Measurements from ENCODE around the gene COL4A2. TPM values are rescaled to one million over a fixed set of nuclear protein-coding genes. Genes with fewer than 3 reads are reported as not detected.
A peak's percentile ranks its signal among the peaks of the same experiment; 100 is the strongest.

Gene COL4A2
- total and polyA plus RNA-seq, 8 donors, result 18.4 to 130 (median 43.8) TPM

- Histone ChIP-seq H3K4me3 (no peak overlapping the region), H3K27ac (no peak overlapping the region), H3K27me3 (no peaks in the 10 kb centered on the region), H3K36me3 (no peaks in the 10 kb centered on the region), H3K9me3 (no peaks in the 10 kb centered on the region), H3K4me1 (peaks cover 6 to 25% (median 10%) of the 10 kb centered on the region in 3 donors)
- DNase-seq (peak in 1 of 6 donors; percentile 38), FAIRE-seq (no peak), ATAC-seq (no peak)
- whole genome bisulfite sequencing, 2 donors, result 88 to 89% methylated on average over 16 of the region's 16 CpGs
- intact Hi-C loops (cut with DNase I), result no loop called here
- TF ChIP-seq, protein P1, sequence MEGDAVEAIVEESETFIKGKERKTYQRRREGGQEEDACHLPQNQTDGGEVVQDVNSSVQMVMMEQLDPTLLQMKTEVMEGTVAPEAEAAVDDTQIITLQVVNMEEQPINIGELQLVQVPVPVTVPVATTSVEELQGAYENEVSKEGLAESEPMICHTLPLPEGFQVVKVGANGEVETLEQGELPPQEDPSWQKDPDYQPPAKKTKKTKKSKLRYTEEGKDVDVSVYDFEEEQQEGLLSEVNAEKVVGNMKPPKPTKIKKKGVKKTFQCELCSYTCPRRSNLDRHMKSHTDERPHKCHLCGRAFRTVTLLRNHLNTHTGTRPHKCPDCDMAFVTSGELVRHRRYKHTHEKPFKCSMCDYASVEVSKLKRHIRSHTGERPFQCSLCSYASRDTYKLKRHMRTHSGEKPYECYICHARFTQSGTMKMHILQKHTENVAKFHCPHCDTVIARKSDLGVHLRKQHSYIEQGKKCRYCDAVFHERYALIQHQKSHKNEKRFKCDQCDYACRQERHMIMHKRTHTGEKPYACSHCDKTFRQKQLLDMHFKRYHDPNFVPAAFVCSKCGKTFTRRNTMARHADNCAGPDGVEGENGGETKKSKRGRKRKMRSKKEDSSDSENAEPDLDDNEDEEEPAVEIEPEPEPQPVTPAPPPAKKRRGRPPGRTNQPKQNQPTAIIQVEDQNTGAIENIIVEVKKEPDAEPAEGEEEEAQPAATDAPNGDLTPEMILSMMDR (IDR thresholded peaks at IDR 0.05), result no peak
Observed at GRCh38 chr13:110533771-110534670, 226.9 kb downstream of the COL4A2 start.

GRCh38 chr13:110535526-110535925, 228.4 kb downstream of the COL4A2 start:
- FAIRE-seq (no peak), DNase-seq (peak in 1 of 6 donors; percentile 35), ATAC-seq (no peak)
- TF ChIP-seq, protein P1 (IDR thresholded peaks at IDR 0.05), result no peak
- no peaks in the 10 kb centered on the region for H3K9me3 ChIP-seq
- WGBS, 2 donors, result 95 to 96% methylated on average over 11 of the region's 11 CpGs
- intact Hi-C loops (cut with DNase I), result no loop called here
- H3K27me3 ChIP-seq, result no peaks in the 10 kb centered on the region
- peaks cover 13 to 32% (median 20%) of the 10 kb centered on the region in 3 donors for H3K4me1 ChIP-seq
- no peaks in the 10 kb centered on the region for H3K36me3 ChIP-seq
- no peak overlapping the region for H3K4me3 ChIP-seq
- peak overlapping the region in 2 of 4 donors; percentile 44 to 54 for H3K27ac ChIP-seq

DNA sequence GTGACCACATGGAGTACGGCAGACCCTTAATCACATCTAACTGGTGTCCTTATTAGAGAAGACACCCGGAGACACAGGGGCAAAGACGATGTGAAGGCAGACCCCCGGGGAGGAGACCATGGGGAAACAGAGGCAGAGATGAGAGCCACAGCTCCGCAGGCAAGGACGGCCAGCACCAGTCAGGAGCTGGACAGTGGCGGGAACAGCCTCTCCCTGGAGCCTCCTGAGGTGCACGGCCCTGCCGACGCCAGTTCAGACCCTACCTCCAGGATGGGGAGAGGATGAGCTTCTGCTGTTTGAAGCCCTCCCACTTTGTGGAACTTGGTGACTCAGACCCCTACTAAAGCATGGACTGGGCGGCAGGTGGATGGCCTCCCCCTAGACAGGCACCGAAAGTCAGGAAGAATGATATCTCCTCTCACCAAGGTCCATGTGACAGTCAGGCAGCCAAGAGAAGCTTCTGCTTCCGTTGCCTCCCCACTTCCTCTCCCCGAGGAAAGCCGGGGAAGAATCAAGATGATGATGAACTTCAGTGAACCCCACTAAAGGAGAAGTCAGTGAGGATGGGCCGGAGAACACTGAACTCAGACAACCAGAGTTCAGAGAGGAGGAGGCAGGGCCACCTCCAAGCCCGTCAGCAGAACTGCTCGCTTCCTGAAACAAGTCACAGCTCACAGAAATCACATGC, 229.1 kb downstream of the COL4A2 start:
- peak in 2 of 6 donors; percentile 57 to 61 for DNase-seq
- Histone ChIP-seq H3K27ac (peak overlapping the region in 2 of 4 donors; percentile 44 to 54), H3K4me3 (no peak overlapping the region), H3K27me3 (no peaks in the 10 kb centered on the region), H3K9me3 (no peaks in the 10 kb centered on the region), H3K4me1 (peaks cover 20 to 39% (median 26%) of the 10 kb centered on the region in 3 donors), H3K36me3 (no peaks in the 10 kb centered on the region)
- peak in 2 of 4 donors; percentile 49 to 60 for ATAC-seq
- intact Hi-C loops (cut with DNase I), result no loop called here
- 89 to 92% methylated on average over 18 of the region's 18 CpGs for WGBS, 2 donors
- TF ChIP-seq, protein P1 (IDR thresholded peaks at IDR 0.05), result no peak
- no peak for FAIRE-seq

DNA sequence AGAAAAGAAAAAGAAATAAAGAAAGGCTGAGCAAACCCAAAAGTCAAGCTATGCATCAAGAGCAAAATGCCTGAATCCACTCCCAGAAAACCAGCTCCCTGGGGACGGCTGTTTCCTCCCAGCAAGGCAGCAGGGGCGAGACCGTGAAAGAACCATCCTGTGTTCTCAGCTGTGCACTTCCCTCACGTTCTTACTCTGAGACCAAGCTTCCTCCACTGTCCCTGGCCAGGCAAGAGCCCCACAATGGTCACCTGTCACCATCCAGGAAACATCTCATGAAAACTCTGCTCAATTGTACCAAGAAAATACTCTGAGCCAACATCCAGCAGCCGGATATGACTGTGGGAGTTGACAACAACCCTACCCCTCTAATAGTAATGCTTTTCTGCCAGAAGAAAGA, 231.5 kb downstream of the COL4A2 start:
- intact Hi-C loops (cut with DNase I), result no loop called here
- Histone ChIP-seq H3K36me3 (no peaks in the 10 kb centered on the region), H3K27me3 (no peaks in the 10 kb centered on the region), H3K27ac (peak overlapping the region in 3 of 4 donors; percentile 33 to 62 (median 43)), H3K9me3 (no peaks in the 10 kb centered on the region), H3K4me3 (no peak overlapping the region), H3K4me1 (peaks cover 37 to 55% (median 50%) of the 10 kb centered on the region in 3 donors)
- no peak for FAIRE-seq
- peak; percentile 72 to 85 (median 80) for ATAC-seq
- WGBS, 2 donors, result 14 to 16% methylated on average over 5 of the region's 5 CpGs
- DNase-seq, result peak in 4 of 6 donors; percentile 50 to 80 (median 69)
- TF ChIP-seq, protein P1 (IDR thresholded peaks at IDR 0.05), result no peak

Data from pancreas (tissue), 10 donors.